DND-41 (cell line): ENCODE measurements around the gene COA7.

Experiments
- ATAC-seq: fragments of 200-7000 bp; cut with Tn5 transposase; 3 replicates; pipeline ENCODE4 v1.9.1; 2021; ENCODE audit warnings: low read depth; ENCODE audit not compliant: insufficient read depth
- DNase-seq: peaks from one replicate; pipeline ENCODE4 v3.0.0-alpha.2; 2020
- H2AFZ ChIP-seq: 2 replicates; pipeline ENCODE4 v1.6.0; 2012; ENCODE audit warnings: low read depth, low read length
- H3K27ac ChIP-seq: 2 replicates; pipeline ENCODE4 v1.5.1; 2012; ENCODE audit warnings: low read length, inconsistent platforms
- H3K27me3 ChIP-seq: fragments of 200-600 bp; sonication (generic); 2 replicates; pipeline ENCODE4 v1.6.0; 2012; ENCODE audit warnings: low read length, mild to moderate bottlenecking, inconsistent platforms; ENCODE audit not compliant: insufficient read depth, poor library complexity
- H3K36me3 ChIP-seq: 2 replicates; pipeline ENCODE4 v1.5.1; 2012; ENCODE audit warnings: low read length, inconsistent platforms; ENCODE audit not compliant: insufficient read depth
- H3K4me1 ChIP-seq: 2 replicates; pipeline ENCODE4 v1.5.1; 2012; ENCODE audit warnings: mild to moderate bottlenecking, low read length; ENCODE audit not compliant: insufficient read depth
- H3K4me2 ChIP-seq: 2 replicates; pipeline ENCODE4 v1.6.0; 2012; ENCODE audit warnings: mild to moderate bottlenecking, moderate library complexity, low read length, inconsistent platforms; ENCODE audit not compliant: insufficient read depth
- H3K4me3 ChIP-seq, 2 experiments: fragments of 200-600 bp in 1 of 2; shearing (Covaris generic) in 1 of 2; 2 replicates each; pipeline ENCODE4 v1.5.1; 2012 to 2016; ENCODE audit warnings: inconsistent platforms in 2 of 2, low read length in 2 of 2, mild to moderate bottlenecking in 2 of 2, low read depth in 1 of 2, moderate library complexity in 1 of 2
- H3K79me2 ChIP-seq: 2 replicates; pipeline ENCODE4 v1.6.0; 2012; ENCODE audit warnings: low read length, inconsistent platforms; ENCODE audit not compliant: insufficient read depth
- H3K9ac ChIP-seq: 2 replicates; pipeline ENCODE4 v1.6.0; 2012; ENCODE audit warnings: low read depth, mild to moderate bottlenecking, inconsistent platforms, low read length, moderate library complexity
- H3K9me3 ChIP-seq: 2 replicates; pipeline ENCODE4 v1.5.1; 2012; ENCODE audit warnings: low read length, moderate library complexity, mild to moderate bottlenecking, inconsistent platforms; ENCODE audit not compliant: insufficient read depth, severe bottlenecking
- H4K20me1 ChIP-seq: 2 replicates; pipeline ENCODE4 v1.6.0; 2012; ENCODE audit warnings: low read length; ENCODE audit not compliant: insufficient read depth
- EZH2 ChIP-seq: IDR thresholded peaks from 3 replicates; pipeline ENCODE4 v1.6.1; 2012; ENCODE audit warnings: borderline replicate concordance, low read depth, mild to moderate bottlenecking, moderate library complexity, low read length, inconsistent platforms; ENCODE audit not compliant: severe bottlenecking
- TF ChIP-seq, protein P1 (sequence below): IDR thresholded peaks from 2 replicates; pipeline ENCODE4 v1.5.1; 2012; ENCODE audit warnings: borderline replicate concordance, low read length, moderate library complexity, mild to moderate bottlenecking; ENCODE audit not compliant: poor library complexity, severe bottlenecking; ENCODE audit errors: extremely low read depth

COA7 gene

DNA sequence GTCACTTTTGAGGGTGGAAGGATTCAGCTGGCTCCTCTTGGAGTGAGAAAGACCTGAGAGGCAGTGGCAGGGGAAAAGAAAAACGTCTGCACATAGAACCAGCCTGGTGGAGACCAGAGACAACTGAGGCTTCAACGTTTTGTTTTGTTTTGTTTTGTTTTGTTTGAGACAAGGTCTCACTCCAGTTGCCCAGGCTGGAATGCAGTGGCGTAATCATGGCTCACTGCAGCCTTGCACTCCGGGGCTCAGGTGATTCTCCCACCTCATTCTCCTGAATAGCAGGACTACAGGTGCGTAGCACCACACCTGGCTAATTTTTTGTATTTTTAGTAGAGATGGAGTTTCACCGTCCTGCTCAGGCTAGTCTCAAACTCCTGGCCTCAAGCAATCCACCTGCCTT is 52.9 kb downstream of the COA7 start:
- no peaks in the 10 kb centered on the region for H3K9me3 ChIP-seq
- no peak overlapping the region for H3K27ac ChIP-seq
- no peaks in the 10 kb centered on the region for H3K36me3 ChIP-seq
- H3K4me1 ChIP-seq, result no peaks in the 10 kb centered on the region
- H3K4me2 ChIP-seq, result no peak overlapping the region
- no peaks in the 10 kb centered on the region for H3K27me3 ChIP-seq
- no peaks in the 10 kb centered on the region for H4K20me1 ChIP-seq
- TF ChIP-seq EZH2, result no peak
- TF ChIP-seq, protein P1, sequence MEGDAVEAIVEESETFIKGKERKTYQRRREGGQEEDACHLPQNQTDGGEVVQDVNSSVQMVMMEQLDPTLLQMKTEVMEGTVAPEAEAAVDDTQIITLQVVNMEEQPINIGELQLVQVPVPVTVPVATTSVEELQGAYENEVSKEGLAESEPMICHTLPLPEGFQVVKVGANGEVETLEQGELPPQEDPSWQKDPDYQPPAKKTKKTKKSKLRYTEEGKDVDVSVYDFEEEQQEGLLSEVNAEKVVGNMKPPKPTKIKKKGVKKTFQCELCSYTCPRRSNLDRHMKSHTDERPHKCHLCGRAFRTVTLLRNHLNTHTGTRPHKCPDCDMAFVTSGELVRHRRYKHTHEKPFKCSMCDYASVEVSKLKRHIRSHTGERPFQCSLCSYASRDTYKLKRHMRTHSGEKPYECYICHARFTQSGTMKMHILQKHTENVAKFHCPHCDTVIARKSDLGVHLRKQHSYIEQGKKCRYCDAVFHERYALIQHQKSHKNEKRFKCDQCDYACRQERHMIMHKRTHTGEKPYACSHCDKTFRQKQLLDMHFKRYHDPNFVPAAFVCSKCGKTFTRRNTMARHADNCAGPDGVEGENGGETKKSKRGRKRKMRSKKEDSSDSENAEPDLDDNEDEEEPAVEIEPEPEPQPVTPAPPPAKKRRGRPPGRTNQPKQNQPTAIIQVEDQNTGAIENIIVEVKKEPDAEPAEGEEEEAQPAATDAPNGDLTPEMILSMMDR, result no peak
- no peaks in the 10 kb centered on the region for H3K79me2 ChIP-seq
- H2AFZ ChIP-seq, result no peak overlapping the region; the same call in 1 of the 2 replicates
- no peak overlapping the region for H3K4me3 ChIP-seq
- no peak overlapping the region for H3K9ac ChIP-seq
- ATAC-seq (no peak), DNase-seq (no peak)

DNA sequence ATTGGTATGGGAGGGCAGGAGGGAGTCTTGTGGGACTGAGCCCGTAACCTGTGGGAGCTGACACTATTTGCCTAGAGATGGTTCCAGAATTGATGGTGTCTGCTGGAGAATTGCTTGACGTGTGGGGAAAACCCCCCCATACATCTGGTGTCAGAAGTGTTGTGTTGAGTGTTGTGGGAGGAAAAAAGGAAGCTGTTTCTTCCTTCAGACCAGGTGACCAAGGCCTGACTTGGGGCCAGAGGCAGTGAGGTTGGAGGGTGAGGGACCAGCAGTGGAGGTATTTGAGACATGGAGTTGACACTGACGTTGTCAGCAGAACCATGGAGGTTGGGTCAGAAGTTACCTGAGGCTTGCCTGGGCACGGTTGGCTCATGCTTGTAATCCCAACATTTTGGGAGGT is 56.8 kb downstream of the COA7 start:
- H4K20me1 ChIP-seq, result no peaks in the 10 kb centered on the region
- H3K79me2 ChIP-seq, result no peaks in the 10 kb centered on the region
- no peak overlapping the region for H3K27ac ChIP-seq
- DNase-seq, result no peak
- no peaks in the 10 kb centered on the region for H3K36me3 ChIP-seq
- TF ChIP-seq, protein P1, result no peak
- TF ChIP-seq EZH2, result no peak
- no peaks in the 10 kb centered on the region for H3K27me3 ChIP-seq
- no peak overlapping the region for H3K4me3 ChIP-seq
- no peaks in the 10 kb centered on the region for H3K9me3 ChIP-seq
- H3K4me2 ChIP-seq, result no peak overlapping the region
- H3K4me1 ChIP-seq, result peaks cover 8% of the 10 kb centered on the region
- H3K9ac ChIP-seq, result no peak overlapping the region
- H2AFZ ChIP-seq, result no peak overlapping the region
- no peak for ATAC-seq

DNA sequence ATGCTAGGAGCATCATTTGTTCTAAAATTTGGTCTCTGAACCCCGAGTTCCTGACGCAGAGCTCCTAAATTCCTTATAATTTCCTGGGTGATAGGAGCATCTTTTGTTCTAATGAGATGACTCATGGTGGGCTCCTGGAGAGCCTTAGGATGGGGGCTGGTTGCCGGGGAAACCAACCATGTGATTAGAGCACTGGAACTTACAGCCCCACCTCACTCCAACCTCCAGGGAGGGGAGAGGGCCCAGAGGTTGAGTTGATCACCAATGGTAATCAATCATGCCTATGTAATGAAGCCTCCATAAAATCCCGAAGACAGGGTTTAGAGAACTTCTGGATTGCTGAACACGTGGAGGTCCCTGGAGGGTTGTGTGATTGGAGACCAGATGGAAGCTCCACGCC is 57.5 kb downstream of the COA7 start:
- DNase-seq, result no peak
- TF ChIP-seq, protein P1, result no peak
- no peak for TF ChIP-seq EZH2

DNA sequence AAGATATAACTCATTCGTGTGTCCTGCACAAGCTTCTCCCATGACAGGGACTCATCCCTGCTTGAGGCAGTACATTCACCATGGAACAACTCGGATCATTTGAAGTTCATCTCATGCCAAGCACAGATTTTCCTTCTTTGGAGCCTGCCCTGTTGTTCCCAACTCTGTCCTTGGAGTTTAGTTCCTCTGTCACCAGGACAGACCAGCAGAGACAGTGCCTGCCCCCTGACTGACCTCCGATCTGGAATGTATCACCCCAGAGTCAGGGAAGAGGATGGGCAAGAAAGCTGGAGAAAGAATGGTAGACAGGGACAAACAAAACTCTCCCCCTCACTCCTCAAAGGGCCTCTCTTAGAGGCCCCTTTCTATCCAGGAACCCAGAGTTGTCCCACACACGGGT is 60.2 kb downstream of the COA7 start:
- no peak for ATAC-seq
- TF ChIP-seq EZH2, result no peak
- TF ChIP-seq, protein P1, result no peak
- Histone ChIP-seq H3K27ac (no peak overlapping the region), H3K9me3 (no peaks in the 10 kb centered on the region), H3K4me2 (no peak overlapping the region), H3K9ac (no peak overlapping the region), H3K4me1 (peaks cover 12% of the 10 kb centered on the region), H2AFZ (no peak overlapping the region), H3K79me2 (no peaks in the 10 kb centered on the region), H3K36me3 (no peaks in the 10 kb centered on the region), H3K4me3 (no peak overlapping the region), H4K20me1 (no peaks in the 10 kb centered on the region), H3K27me3 (no peaks in the 10 kb centered on the region)
- DNase-seq, result no peak

More for the DNA sequence above, 57.5 kb downstream of the COA7 start:
- Histone ChIP-seq H3K79me2 (no peaks in the 10 kb centered on the region), H3K4me3 (no peak overlapping the region), H4K20me1 (no peaks in the 10 kb centered on the region), H3K4me2 (no peak overlapping the region), H3K36me3 (no peaks in the 10 kb centered on the region), H3K9ac (no peak overlapping the region), H3K27me3 (no peaks in the 10 kb centered on the region), H3K9me3 (no peaks in the 10 kb centered on the region), H2AFZ (no peak overlapping the region), H3K4me1 (peaks cover 8% of the 10 kb centered on the region), H3K27ac (no peak overlapping the region)
- ATAC-seq, result no peak
